HL-60 (cell line): ENCODE data around the gene KLK10.

Experiments
- DNase-seq, 2 experiments: peaks; one replicate each; pipeline ENCODE4 v3.0.0-alpha.2; 2010 to 2020; ENCODE audit warnings: low read depth in 1 of 2, low spot score in 1 of 2
- H3K27ac ChIP-seq: fragments of 250-450 bp; sonication (Bioruptor Pico); replicated peaks from 2 replicates; pipeline ENCODE4 v1.5.1; 2020; ENCODE audit warnings: mild to moderate bottlenecking, moderate library complexity
- H3K27me3 ChIP-seq: fragments of 250-450 bp; sonication (Bioruptor Pico); 2 replicates; pipeline ENCODE4 v1.5.1; 2021; ENCODE audit warnings: mild to moderate bottlenecking, moderate library complexity; ENCODE audit not compliant: insufficient read depth, poor library complexity, severe bottlenecking
- H3K4me3 ChIP-seq: replicated peaks from 2 replicates; pipeline ENCODE4 v1.5.1; 2011; ENCODE audit warnings: mild to moderate bottlenecking, control low read depth, low read length; ENCODE audit not compliant: insufficient read depth
- GABPA ChIP-seq: IDR thresholded peaks from 2 replicates; pipeline ENCODE4 v1.6.1; 2012; ENCODE audit warnings: low read depth
- POLR2AphosphoS5 ChIP-seq: IDR thresholded peaks from 2 replicates; pipeline ENCODE4 v1.6.1; 2012; ENCODE audit warnings: low read depth
- SPI1 ChIP-seq: IDR thresholded peaks from 2 replicates; pipeline ENCODE4 v1.6.1; 2012; ENCODE audit warnings: low read depth, mild to moderate bottlenecking, borderline replicate concordance
- TF ChIP-seq, protein P1 (sequence below): IDR thresholded peaks from 2 replicates; pipeline ENCODE4 v1.6.1; 2012; ENCODE audit warnings: low read depth; ENCODE audit not compliant: insufficient replicate concordance
- TF ChIP-seq, protein P2 (sequence below): IDR thresholded peaks from one replicate; pipeline ENCODE4 v1.5.1; 2011; ENCODE audit warnings: low read length, control low read depth, inconsistent platforms; ENCODE audit not compliant: insufficient read depth

KLK10 gene

DNA sequence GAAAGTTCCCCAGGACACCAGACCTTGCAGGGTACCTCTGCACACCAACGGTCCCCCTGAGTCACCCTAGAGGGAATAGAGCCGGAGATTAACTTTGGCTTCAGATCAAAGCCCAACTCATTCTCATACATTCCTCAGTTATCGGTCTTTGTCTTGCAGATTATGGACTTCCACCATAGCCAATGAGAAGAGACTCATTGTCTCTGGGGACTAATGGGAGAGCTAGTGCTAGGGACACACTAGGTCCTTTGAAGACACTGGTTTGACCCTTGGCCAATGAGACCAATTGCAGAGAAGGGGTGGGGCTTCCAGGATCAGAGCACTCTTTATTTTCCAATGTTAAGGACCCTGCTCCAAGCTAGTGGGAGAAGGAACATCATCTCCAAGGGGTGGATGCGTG, 41.9 kb downstream of the KLK10 start:
- no peak for DNase-seq
- TF ChIP-seq, protein P1, sequence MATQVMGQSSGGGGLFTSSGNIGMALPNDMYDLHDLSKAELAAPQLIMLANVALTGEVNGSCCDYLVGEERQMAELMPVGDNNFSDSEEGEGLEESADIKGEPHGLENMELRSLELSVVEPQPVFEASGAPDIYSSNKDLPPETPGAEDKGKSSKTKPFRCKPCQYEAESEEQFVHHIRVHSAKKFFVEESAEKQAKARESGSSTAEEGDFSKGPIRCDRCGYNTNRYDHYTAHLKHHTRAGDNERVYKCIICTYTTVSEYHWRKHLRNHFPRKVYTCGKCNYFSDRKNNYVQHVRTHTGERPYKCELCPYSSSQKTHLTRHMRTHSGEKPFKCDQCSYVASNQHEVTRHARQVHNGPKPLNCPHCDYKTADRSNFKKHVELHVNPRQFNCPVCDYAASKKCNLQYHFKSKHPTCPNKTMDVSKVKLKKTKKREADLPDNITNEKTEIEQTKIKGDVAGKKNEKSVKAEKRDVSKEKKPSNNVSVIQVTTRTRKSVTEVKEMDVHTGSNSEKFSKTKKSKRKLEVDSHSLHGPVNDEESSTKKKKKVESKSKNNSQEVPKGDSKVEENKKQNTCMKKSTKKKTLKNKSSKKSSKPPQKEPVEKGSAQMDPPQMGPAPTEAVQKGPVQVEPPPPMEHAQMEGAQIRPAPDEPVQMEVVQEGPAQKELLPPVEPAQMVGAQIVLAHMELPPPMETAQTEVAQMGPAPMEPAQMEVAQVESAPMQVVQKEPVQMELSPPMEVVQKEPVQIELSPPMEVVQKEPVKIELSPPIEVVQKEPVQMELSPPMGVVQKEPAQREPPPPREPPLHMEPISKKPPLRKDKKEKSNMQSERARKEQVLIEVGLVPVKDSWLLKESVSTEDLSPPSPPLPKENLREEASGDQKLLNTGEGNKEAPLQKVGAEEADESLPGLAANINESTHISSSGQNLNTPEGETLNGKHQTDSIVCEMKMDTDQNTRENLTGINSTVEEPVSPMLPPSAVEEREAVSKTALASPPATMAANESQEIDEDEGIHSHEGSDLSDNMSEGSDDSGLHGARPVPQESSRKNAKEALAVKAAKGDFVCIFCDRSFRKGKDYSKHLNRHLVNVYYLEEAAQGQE, result no peak
- TF ChIP-seq GABPA, result no peak
- TF ChIP-seq SPI1, result no peak
- TF ChIP-seq, protein P2, sequence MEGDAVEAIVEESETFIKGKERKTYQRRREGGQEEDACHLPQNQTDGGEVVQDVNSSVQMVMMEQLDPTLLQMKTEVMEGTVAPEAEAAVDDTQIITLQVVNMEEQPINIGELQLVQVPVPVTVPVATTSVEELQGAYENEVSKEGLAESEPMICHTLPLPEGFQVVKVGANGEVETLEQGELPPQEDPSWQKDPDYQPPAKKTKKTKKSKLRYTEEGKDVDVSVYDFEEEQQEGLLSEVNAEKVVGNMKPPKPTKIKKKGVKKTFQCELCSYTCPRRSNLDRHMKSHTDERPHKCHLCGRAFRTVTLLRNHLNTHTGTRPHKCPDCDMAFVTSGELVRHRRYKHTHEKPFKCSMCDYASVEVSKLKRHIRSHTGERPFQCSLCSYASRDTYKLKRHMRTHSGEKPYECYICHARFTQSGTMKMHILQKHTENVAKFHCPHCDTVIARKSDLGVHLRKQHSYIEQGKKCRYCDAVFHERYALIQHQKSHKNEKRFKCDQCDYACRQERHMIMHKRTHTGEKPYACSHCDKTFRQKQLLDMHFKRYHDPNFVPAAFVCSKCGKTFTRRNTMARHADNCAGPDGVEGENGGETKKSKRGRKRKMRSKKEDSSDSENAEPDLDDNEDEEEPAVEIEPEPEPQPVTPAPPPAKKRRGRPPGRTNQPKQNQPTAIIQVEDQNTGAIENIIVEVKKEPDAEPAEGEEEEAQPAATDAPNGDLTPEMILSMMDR, result no peak

DNA sequence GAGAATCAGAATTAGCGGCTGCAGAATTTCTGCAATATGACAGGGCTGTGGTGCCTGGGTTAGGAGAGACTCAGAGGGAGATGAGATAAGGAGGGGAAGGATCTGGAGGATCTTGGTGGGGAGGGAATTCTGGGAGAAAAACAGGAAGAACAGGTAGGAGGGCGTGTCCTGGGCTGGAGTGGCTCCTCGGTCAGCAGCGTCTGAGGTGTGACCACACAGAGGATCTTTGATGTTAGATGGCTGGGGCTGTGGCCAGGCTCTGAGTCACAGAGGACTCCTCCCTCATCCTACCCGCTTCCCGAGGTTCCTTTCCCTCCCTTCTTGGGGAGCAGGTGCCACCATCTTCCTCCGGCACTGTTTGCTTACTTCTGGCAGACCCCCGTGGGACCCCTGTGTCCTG, 43.7 kb downstream of the KLK10 start:
- Histone ChIP-seq H3K27ac (no peak overlapping the region), H3K4me3 (no peak overlapping the region), H3K27me3 (no peaks in the 10 kb centered on the region)
- TF ChIP-seq GABPA, result no peak
- no peak for TF ChIP-seq POLR2AphosphoS5
- TF ChIP-seq, protein P2, result no peak
- TF ChIP-seq, protein P1, result no peak
- TF ChIP-seq SPI1, result no peak
- DNase-seq, result no peak

More for the DNA sequence above, 41.9 kb downstream of the KLK10 start:
- Histone ChIP-seq H3K27ac (no peak overlapping the region), H3K27me3 (no peaks in the 10 kb centered on the region), H3K4me3 (no peak overlapping the region)

DNA sequence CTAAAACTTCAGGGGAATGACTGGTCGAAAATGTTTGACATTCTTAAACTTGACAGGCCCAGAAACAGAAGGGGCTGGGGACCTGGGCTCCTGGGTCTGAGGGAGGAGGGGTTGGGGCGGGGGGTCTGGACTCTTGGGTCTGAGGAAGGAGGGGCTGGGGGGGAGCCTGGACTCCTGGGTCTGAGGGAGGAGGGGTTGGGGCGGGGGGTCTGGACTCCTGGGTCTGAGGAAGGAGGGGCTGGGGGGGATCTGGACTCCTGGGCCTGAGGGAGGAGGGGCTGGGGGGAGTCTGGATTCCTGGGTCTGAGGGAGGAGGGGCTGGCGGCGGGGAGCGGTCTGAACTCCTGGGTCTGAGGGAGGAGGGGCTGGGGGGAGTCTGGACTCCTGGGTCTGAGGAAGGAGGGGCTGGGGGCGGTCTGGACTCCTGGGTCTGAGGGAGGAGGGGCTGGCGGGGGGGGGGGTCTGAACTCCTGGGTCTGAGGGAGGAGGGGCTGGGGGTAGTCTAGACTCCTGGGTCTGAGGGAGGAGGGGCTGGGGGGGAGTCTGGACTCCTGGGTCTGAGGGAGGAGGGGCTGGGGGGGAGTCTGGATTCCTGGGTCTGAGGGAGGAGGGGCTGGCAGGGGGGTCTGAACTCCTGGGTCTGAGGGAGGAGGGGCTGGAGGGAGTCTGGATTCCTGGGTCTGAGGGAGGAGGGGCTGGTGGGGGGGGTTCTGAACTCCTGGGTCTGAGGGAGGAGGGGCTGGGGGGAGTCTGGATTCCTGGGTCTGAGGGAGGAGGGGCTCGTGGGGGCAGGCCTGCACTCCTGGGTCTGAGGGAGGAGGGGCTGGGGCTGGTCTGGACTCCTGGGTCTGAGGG, 44.6 kb downstream of the KLK10 start:
- H3K27me3 ChIP-seq, result no peaks in the 10 kb centered on the region
- H3K4me3 ChIP-seq, result no peak overlapping the region
- no peak overlapping the region for H3K27ac ChIP-seq
- TF ChIP-seq POLR2AphosphoS5, result no peak
- no peak for TF ChIP-seq SPI1
- TF ChIP-seq, protein P2, result no peak
- no peak for TF ChIP-seq GABPA
- no peak for DNase-seq
